ENCODE data around the gene DHRS4L2.
"Not testable (repeated sequence)": the region's sequence is repeated elsewhere in the genome, so short reads cannot be mapped to it uniquely, and the experiment has no call there.

DNA sequence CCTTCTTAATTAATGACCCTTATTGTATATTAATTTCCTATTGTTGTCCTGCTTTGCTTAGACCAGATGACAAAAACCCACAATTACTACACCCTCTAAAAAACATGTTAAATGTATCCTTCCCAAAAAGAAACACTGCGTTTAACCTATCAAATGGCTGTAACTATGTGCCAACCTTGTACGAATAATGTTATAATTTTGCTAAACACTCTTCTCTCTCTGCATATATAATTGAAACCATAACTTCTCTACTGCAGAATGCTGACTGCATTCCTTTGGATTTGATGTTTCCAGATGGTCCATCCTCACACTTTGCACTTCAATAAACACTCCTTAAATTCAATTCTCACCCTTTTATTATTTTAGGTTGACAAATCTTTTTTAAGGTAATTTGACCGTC lies 31.8 kb downstream of the DHRS4L2 start:
- TF ChIP-seq EP300 (IDR thresholded peaks at IDR 0.05); POLR2A (IDR thresholded peaks at IDR 0.05; ENCODE audit: low read depth): not testable (repeated sequence)
